Measurements from ENCODE around the gene SPTB.

SPTB gene

DNA sequence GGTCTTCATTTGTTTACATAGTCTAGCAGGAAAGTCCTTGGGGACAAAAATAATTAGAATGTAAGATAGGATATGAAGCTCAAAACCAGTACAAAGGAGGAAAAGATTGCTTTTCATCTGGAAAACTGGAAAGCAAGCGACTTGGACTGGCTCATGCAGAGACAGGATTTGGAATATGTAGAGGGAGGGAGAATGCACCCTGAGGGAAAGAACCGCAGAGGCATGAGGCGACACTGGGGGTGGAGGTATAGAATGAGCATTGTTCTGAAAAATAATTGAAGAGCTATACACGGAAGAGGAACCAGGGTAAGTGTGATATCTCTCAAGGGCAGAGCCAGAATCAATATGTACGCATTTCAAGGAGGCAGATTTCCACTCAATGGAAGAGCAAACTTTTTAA lies 90.0 kb downstream of the SPTB start:
- DNase-seq (ENCODE audit: low read depth), result no peak

DNA sequence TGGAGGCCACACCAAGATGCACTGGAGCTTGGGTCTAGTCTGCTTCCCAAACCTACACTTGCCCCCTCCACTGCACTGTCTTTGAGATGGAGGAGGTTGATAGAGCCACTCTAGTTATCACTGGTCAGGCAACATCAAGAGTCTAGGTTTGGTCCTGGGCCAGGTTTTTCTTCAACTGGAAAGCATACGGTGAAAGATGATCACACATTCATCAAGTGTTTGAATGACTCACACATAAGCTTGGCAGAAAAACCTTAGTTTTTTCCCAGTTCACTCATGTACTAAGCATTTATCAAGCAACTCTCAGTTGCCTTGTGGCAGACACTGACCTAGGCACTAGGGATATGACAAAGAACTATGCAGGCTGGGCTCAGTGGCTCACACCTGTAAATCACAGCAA lies 91.0 kb downstream of the SPTB start:
- DNase-seq (ENCODE audit: low read depth), result no peak

DNA sequence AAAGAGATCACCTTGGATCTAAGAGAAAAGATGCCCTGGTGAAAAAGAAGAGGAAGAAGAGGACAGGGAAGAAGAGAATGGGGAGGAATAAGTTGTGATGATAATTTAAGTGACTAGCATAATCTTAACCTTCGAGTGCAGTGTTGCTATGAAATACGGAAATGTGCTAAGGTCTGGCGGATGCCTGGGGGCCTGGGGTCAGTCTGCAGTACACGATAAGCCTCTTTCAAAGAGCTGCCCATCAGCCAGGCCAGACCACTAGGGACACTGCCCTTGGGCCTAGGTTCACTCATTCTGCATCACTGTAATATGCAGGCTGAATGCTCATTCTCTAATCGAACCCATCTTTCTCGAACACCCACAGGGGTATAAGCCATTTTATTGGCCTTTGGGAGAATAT lies 92.1 kb downstream of the SPTB start:
- no peak for DNase-seq (ENCODE audit: low read depth)

- DNase-seq (ENCODE audit: low read depth), result no peak
Measured at GRCh38 chr14:64786296-64787149, 93.2 kb downstream of the SPTB start.

DNA sequence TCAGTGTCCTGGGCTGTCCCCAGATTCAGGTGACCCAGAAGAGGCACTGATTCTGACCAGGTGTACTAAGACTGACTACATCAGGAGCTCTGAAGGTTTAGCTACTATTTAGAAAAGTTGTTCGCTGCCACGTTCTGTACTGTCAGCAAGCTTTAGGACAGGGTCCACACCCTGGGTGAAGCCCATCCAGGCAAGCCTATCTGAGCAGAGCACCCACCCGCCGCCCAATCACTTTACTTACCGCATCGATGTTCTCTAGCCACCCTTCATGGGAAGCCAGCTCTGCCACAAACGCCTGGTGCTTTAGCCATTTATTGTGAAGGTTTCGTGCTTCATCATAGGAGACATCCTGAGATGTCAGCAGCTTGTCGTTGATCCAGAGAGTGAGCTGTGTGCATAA lies 95.7 kb downstream of the SPTB start:
- DNase-seq (ENCODE audit: low read depth), result no peak

- no peak for DNase-seq (ENCODE audit: low read depth)
Measured at GRCh38 chr14:64782196-64782595, 97.5 kb downstream of the SPTB start.

DNA sequence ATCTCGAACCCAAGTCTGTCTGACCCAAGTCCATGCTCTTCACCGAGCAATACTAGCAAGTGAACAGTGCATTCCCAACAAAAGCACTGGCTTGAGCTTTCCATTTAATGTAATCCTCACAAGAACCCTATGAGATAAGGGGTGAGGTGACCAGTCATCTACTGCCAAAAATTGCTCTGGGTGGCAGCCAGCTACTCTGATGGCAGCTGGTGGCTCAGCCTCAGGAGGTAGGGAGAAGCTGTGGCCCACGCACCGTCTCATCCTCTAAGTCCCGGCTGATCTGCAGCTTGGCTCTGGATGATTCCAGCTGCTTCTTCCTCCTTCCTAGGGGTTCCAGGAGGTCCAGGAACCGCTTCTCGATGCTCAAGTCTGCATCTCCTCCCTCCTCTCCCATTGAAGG lies 100.2 kb downstream of the SPTB start:
- DNase-seq (ENCODE audit: low read depth), result no peak

DNA sequence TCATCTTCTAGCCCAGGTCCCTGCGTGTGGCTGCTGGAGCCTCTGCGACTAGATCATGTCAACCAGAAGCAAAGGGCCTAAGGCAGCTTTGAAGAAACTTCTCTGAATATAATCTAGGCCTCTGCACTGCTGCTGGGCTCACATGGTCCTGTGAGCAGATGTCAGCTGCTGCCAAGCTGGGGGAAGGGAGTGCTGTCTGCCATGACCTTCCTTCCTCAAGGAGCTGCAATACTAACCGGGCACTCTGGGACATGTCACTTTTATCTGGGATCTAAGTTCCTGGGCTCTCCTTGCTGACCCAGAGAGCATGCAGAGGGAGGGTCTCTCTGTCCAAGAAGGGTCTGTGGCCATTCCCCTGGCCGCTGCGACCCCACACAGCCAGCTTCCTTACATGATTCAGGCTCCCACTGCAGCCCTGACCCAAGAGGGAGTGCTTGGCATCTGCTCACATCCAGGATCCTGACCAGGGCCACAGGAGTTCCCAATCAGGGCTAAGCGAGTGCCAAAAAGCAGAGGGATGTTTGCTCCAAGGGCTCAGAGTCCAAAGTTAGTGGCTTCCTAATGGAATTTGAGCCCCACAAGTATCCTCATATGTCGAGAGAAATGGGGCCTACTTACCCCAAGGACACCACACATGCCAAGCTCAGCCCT lies 101.5 kb downstream of the SPTB start:
- no peak for DNase-seq (ENCODE audit: low read depth)

GRCh38 chr14:64777461-64777860 lies 102.2 kb downstream of the SPTB start:
- DNase-seq (ENCODE audit: low read depth), result no peak

GRCh38 chr14:64775081-64775777 lies 104.5 kb downstream of the SPTB start:
- no peak for DNase-seq (ENCODE audit: low read depth)

DNA sequence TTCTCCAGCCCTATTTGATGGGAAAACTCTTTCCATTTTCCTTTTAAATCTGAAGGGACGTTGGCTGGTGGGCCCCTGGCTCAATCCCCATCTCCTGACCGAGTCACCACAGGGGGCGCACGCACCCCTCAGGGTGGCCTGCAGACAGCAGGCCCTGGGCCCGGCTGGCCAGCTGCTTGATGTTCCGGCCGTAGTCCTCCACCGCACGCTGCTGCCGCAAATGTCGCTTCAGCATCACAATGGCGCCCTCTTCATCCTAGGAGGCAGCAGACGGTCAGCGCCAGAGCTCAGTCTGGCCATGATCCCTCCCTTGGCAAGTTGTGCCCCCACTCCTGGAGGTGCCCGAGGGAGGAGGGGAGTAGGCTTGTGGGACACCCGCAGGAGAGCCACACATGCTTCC lies 105.4 kb downstream of the SPTB start:
- no peak for DNase-seq (ENCODE audit: low read depth)

DNA sequence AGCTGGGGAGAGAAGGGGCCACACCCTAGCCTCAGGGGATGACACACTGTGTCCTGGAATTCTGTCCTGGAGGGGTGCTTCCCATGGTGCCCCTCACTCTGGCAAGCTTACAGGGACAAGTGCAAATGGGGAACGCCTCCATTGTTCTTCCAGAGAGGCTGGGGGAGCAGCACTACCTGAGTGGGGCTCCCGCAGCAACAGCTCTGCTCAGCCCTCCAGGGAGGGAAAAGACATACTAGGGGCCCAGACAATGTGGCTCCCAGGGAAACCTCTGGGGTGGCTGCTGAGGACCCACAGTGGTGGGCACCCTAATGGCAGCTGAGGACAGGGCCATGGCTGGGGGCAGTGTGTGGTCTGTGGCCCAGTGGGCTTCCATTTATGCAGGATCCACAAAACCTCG lies 106.1 kb downstream of the SPTB start:
- DNase-seq (ENCODE audit: low read depth), result no peak

GRCh38 chr14:64773046-64773445 lies 106.7 kb downstream of the SPTB start:
- DNase-seq (ENCODE audit: low read depth), result no peak

DNA sequence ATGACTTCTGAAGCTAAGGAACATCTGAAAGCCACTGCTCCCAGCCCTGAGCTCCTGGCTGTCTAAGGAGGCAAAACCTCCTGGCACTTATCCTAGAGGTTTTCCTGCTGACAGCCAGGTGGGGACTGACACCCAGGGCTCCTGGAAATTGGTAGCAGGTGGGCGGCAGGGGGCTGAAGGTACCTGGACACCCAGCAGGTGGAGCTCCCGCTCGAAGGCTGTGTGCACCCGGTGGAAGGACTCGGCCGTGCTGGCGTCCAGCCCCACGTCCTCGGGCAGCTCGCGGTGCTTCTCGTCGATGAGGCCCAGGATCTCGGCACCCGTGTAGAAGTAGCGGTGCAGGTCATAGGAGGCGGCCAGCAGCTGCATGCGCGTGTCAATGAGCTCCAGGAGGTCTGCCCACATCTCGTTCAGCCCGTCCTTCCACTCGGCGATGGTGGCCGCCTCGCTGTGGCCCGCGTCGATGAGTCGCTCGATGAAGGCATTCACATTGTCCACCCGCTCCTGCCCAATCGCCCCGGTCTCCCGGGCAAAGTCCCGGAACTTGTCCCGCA lies 107.2 kb downstream of the SPTB start:
- DNase-seq (ENCODE audit: low read depth), result no peak

DNA sequence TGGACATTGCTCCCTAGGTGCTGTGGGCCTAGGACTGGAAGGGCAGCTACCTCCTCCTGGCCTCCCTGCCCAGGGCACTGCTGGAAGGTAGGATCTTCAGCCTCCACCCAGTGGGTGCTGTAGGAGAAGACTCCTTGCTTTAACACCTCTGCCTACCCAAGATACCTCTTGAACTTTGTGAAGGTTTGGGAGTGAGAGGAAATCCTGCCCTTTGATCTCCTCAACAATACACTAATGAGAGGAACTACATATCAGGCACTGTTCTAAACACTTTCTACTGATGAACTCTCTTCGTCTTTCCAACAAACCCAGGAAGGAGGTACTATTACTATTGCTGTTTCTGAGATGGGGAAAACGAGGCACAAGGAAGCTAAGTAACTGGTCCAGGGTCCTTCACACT lies 108.5 kb downstream of the SPTB start:
- DNase-seq (ENCODE audit: low read depth), result no peak

- DNase-seq (ENCODE audit: low read depth), result no peak
Measured at GRCh38 chr14:64770751-64771150, 109.0 kb downstream of the SPTB start.

DNA sequence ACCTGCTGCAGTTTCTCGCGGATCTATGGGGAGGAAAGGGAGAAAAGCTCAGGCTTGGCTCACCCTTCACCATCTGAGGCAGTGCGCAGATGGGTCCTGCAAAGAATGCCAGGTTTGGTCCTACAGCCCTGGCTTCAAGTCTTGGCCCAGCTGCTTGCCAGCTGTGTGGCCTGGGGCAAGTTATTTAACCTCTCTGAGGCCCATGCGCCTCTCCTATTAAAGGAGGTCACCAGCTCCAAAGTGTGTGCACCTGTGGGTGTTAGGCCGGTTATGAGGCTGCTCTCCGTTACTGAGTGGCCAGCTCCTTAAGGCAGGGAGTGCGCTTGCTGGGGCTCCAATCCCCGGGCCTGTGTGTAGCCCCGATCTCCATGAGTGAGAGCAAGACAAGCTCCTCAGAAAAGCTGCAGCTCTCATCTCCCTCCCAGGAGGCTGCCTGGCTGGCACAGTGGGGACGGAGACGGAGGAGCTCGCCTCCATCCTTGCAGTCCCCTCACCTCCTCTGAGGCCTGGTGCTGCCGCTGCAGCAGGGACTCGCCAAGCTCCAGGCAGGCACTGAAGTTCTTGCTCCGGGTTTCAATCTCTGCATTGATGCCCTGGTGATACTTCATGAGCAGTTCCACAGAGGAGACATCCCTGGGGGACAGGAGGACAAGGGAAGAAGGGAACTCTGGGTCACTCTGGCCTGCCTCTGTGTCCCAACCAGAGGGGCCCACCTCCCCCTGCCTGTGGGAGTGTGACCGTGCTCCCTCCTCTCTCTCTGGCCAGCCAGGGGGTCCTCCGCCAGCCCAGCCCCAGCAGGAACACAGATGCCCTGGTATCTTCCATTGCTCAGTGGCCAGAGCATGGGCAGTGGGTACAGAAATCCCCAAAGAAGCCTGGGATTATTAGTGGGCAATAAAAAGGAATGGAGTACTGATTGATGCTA lies 110.3 kb downstream of the SPTB start:
- no peak for DNase-seq (ENCODE audit: low read depth)

GRCh38 chr14:64768401-64769095 lies 111.2 kb downstream of the SPTB start:
- DNase-seq (ENCODE audit: low read depth), result no peak

GRCh38 chr14:64767215-64767964 lies 112.3 kb downstream of the SPTB start:
- DNase-seq (ENCODE audit: low read depth), result no peak

DNA sequence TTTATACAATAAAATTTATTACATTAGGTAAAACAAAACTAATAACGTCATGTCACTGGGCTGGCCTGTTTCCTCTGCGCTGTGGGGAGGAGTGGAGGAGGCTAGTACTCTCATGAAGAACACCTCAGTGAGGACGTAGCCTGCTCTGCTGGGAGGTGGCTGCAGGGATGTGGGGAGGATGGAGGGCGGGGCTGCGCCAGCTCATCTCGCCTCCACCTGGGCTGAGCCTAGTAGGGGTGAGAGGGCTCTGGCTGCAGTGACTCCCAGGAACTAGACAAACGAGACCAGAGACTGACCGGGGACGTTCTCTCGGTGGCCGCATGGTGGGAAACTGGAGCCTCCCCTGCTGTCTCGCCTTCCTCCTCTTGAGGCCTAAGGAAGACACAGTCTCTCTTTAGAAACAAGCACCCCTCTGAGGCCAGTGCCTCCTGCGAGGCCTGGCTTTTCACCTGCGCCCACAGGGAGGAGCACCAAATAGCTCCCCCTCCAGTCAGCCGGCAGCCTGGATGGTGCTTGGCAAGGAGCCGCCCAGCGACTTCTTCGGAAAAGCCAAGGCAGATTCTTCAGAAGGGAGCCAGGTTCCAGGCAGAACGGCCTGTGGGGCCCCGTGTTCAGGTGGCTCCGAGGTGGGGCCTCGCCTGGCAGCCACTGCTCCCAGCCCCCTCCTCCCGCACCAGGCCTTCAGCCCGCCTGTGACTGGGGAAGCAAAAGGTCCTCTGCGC lies 113.1 kb downstream of the SPTB start:
- DNase-seq (ENCODE audit: low read depth), result no peak

All from stimulated activated CD8-positive, alpha-beta memory T cell treated with anti-CD3 and anti-CD28 coated beads, Interleukin-12 subunit alpha, Interleukin-12 subunit beta, amount 100 ng/mL, for 1 hour (primary cell).